ENCODE measurements around the gene TMEM33.

- TF ChIP-seq, protein P1, sequence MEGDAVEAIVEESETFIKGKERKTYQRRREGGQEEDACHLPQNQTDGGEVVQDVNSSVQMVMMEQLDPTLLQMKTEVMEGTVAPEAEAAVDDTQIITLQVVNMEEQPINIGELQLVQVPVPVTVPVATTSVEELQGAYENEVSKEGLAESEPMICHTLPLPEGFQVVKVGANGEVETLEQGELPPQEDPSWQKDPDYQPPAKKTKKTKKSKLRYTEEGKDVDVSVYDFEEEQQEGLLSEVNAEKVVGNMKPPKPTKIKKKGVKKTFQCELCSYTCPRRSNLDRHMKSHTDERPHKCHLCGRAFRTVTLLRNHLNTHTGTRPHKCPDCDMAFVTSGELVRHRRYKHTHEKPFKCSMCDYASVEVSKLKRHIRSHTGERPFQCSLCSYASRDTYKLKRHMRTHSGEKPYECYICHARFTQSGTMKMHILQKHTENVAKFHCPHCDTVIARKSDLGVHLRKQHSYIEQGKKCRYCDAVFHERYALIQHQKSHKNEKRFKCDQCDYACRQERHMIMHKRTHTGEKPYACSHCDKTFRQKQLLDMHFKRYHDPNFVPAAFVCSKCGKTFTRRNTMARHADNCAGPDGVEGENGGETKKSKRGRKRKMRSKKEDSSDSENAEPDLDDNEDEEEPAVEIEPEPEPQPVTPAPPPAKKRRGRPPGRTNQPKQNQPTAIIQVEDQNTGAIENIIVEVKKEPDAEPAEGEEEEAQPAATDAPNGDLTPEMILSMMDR (IDR thresholded peaks at IDR 0.05), result no peak
- TF ChIP-seq POLR2A (IDR thresholded peaks at IDR 0.05), result no peak
Measured at GRCh38 chr4:41991916-41992767, 56.9 kb downstream of the TMEM33 start.
